ENCODE data around the gene NTPCR.

DNA sequence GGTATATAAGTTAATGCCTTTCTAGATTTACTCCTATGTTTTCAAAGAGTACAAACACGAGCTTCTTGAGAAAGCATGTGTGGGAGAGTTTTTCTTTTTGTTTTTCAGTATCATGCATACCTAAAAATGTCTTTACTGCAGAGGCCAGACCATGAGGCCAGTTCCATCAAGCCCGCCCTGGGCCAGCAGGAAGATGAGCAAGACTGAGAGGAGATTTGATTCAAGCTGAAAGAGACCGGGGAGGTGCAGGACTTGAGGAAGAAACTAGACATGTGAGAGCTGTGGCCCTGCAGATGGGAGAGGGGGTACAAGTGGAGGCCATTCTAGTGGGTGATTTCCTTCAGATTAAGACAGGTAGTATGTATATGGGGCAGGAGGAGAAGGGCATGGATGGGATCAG, 33.4 kb upstream of the NTPCR start:
- TF ChIP-seq, protein P1, sequence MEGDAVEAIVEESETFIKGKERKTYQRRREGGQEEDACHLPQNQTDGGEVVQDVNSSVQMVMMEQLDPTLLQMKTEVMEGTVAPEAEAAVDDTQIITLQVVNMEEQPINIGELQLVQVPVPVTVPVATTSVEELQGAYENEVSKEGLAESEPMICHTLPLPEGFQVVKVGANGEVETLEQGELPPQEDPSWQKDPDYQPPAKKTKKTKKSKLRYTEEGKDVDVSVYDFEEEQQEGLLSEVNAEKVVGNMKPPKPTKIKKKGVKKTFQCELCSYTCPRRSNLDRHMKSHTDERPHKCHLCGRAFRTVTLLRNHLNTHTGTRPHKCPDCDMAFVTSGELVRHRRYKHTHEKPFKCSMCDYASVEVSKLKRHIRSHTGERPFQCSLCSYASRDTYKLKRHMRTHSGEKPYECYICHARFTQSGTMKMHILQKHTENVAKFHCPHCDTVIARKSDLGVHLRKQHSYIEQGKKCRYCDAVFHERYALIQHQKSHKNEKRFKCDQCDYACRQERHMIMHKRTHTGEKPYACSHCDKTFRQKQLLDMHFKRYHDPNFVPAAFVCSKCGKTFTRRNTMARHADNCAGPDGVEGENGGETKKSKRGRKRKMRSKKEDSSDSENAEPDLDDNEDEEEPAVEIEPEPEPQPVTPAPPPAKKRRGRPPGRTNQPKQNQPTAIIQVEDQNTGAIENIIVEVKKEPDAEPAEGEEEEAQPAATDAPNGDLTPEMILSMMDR (IDR thresholded peaks at IDR 0.05): no peak
- TF ChIP-seq POLR2AphosphoS5 (IDR thresholded peaks at IDR 0.05; ENCODE audit: low read depth, low read length) (no peak), REST (IDR thresholded peaks at IDR 0.05; ENCODE audit: insufficient read depth in 1 of 2, low read depth in 2 of 2, low read length in 1 of 2) (no peak), TCF7L2 (IDR thresholded peaks at IDR 0.05; ENCODE audit: low read depth, low read length) (no peak)

Measured in Panc1 (cell line).